Astrocyte of the cerebellum (primary cell): ENCODE measurements around the gene LCN12.
"Not testable (repeated sequence)": the region's sequence is repeated elsewhere in the genome, so short reads cannot be mapped to it uniquely, and the experiment has no call there.

Source experiments
- DNase-seq: peaks from one replicate; pipeline ENCODE4 v3.0.0-alpha.2; 2011; ENCODE audit warnings: low read depth
- H3K4me3 ChIP-seq: 2 replicates; pipeline ENCODE4 v1.5.1; 2011; ENCODE audit warnings: mild to moderate bottlenecking, low read depth, low read length, moderate library complexity
- in situ Hi-C: cut with HindIII; loops from 2 replicates; pipeline ENCODE4 v1.10.0; 2017; ENCODE audit warnings: low sequenced_read_pairs
- TF ChIP-seq, protein P1 (sequence below): IDR thresholded peaks from 2 replicates; pipeline ENCODE4 v1.5.1; 2012; ENCODE audit warnings: low read length, low read depth, moderate library complexity, mild to moderate bottlenecking; ENCODE audit errors: missing control alignments

LCN12 gene

DNA sequence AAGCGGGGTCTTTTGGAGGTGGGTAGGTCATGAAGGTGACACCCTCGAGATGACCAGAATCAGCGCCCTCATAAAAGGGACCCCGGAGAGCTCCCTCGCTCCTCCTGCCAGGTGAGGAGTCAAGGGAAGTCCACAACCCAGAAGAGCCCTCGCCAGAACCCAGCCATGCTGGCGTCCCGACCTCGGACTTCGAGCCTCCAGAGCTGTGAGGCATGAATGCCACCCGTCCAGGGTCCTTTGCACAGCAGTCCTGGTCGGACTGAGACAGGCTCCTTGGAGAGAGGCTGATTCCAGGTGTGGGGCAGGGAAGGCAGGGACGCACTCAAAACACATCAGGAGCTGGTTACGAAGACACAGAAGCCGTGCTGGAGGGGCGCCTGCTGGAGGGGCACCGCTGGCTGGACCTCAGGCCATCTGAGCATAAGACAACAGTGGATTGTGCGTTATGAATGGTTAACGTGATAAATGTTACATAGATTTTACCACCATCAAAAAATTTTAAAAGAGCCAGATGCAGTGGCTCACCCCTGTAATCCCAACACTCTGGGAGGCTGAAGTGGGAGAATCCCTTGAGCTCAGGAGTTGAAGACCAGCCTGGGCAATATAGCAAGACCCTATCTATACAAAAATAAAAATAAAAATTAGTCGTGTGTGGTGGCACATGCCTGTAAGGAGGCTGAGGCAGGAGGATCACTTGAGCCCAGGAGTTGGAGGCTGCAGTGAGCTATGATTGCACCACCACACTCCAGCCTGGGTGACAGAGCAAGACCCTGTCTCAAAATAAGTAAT is 50.0 kb downstream of the LCN12 start:
- TF ChIP-seq, protein P1, sequence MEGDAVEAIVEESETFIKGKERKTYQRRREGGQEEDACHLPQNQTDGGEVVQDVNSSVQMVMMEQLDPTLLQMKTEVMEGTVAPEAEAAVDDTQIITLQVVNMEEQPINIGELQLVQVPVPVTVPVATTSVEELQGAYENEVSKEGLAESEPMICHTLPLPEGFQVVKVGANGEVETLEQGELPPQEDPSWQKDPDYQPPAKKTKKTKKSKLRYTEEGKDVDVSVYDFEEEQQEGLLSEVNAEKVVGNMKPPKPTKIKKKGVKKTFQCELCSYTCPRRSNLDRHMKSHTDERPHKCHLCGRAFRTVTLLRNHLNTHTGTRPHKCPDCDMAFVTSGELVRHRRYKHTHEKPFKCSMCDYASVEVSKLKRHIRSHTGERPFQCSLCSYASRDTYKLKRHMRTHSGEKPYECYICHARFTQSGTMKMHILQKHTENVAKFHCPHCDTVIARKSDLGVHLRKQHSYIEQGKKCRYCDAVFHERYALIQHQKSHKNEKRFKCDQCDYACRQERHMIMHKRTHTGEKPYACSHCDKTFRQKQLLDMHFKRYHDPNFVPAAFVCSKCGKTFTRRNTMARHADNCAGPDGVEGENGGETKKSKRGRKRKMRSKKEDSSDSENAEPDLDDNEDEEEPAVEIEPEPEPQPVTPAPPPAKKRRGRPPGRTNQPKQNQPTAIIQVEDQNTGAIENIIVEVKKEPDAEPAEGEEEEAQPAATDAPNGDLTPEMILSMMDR, result no peak
- H3K4me3 ChIP-seq, result no peak overlapping the region
- in situ Hi-C loops, result no loop called here
- DNase-seq, result no peak

DNA sequence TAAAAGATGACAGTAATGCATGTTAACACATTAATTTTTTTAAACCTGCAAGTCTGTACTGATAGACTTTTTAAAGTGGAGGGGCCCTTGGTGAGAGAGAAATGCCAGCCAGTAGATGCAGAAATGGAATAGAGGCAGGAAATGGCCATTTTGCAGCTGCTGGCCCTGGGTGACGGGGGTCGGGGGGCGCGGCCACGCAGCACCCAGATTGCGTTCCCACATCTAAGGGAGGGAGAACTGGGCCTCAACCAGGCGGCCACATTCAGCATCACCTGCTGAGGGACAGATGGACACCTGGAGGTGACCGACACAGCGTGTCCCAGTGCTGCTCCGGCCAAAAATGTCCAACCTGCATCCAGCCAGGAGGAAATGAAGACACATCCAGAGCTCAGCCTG is 50.6 kb downstream of the LCN12 start:
- no peak overlapping the region for H3K4me3 ChIP-seq
- TF ChIP-seq, protein P1, result no peak
- in situ Hi-C loops, result no loop called here
- DNase-seq, result no peak

DNA sequence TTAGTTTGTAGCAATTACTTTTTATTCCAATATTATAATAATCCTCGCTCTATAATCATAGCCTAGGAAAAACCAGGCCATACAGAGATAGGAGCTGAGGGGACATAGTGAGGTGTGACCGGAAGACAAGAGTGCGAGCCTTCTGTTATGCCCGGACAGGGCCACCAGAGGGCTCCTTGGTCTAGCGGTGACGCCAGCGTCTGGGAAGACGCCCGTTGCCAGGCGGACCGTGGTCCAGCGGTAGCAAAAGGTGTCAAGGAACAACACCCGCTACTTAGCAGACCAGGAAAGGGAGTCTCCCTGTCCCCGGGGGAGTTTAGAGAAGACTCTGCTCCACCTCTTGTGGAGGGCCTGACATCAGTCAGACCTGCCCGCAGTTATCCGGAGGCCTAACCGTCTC is 52.2 kb downstream of the LCN12 start:
- DNase-seq, H3K4me3 ChIP-seq, in situ Hi-C loops: not testable (repeated sequence)
- TF ChIP-seq, protein P1, result peak; percentile 39
